WTC11 (cell line): ENCODE results near the gene PDZRN3.

Experiments used
- ATF1 ChIP-seq: sonication (generic); formaldehyde crosslinking; IDR thresholded peaks from 2 replicates; pipeline ENCODE4 v1.8.1; 2023; ENCODE audit warnings: mild to moderate bottlenecking, moderate library complexity, missing genetic modification reagents
- CREM ChIP-seq: sonication (generic); formaldehyde crosslinking; IDR thresholded peaks from 2 replicates; pipeline ENCODE4 v1.8.1; 2022; ENCODE audit warnings: mild to moderate bottlenecking, missing genetic modification reagents, moderate library complexity
- ELF4 ChIP-seq: sonication (generic); formaldehyde crosslinking; IDR thresholded peaks from 2 replicates; pipeline ENCODE4 v1.8.1; 2022; ENCODE audit warnings: low read depth, mild to moderate bottlenecking, moderate library complexity, missing genetic modification reagents
- FOXJ3 ChIP-seq: sonication (generic); formaldehyde crosslinking; IDR thresholded peaks from 2 replicates; pipeline ENCODE4 v1.9.0; 2021; ENCODE audit warnings: missing genetic modification reagents, mild to moderate bottlenecking, borderline replicate concordance
- FOXK1 ChIP-seq: sonication (generic); formaldehyde crosslinking; IDR thresholded peaks from 2 replicates; pipeline ENCODE4 v1.8.0; 2022; ENCODE audit warnings: mild to moderate bottlenecking, moderate library complexity, missing genetic modification reagents
- TEAD4 ChIP-seq: sonication (generic); formaldehyde crosslinking; IDR thresholded peaks from 2 replicates; pipeline ENCODE4 v1.8.0; 2022; ENCODE audit warnings: mild to moderate bottlenecking, missing genetic modification reagents
- ZNF232 ChIP-seq: sonication (generic); formaldehyde crosslinking; IDR thresholded peaks from 2 replicates; pipeline ENCODE4 v1.8.0; 2022; ENCODE audit warnings: mild to moderate bottlenecking, missing genetic modification reagents
- TF ChIP-seq, protein P1 (sequence below): fragments of 200-600 bp; IDR thresholded peaks from 2 replicates; pipeline ENCODE4 v1.8.0; 2022; ENCODE audit warnings: antibody characterized with exemption
- TF ChIP-seq, protein P2 (sequence below): sonication (generic); formaldehyde crosslinking; IDR thresholded peaks from 2 replicates; pipeline ENCODE4 v1.8.1; 2023; ENCODE audit warnings: mild to moderate bottlenecking, moderate library complexity, missing genetic modification reagents
- TF ChIP-seq, protein P3 (sequence below): sonication (generic); formaldehyde crosslinking; IDR thresholded peaks from 2 replicates; pipeline ENCODE4 v1.8.1; 2023; ENCODE audit warnings: mild to moderate bottlenecking, missing genetic modification reagents
- TF ChIP-seq, protein P4 (sequence below): sonication (generic); formaldehyde crosslinking; IDR thresholded peaks from 2 replicates; pipeline ENCODE4 v1.8.0; 2022; ENCODE audit warnings: mild to moderate bottlenecking, missing genetic modification reagents
- TF ChIP-seq, protein P5 (sequence below): fragments of 250-450 bp; sonication (Bioruptor Pico); IDR thresholded peaks from 2 replicates; pipeline ENCODE4 v2.1.2; 2022; ENCODE audit warnings: mild to moderate bottlenecking, moderate library complexity
- TF ChIP-seq, protein P6 (sequence below): sonication (generic); formaldehyde crosslinking; IDR thresholded peaks from 2 replicates; pipeline ENCODE4 v1.8.1; 2022; ENCODE audit warnings: missing genetic modification reagents, borderline replicate concordance
- TF ChIP-seq, protein P7 (sequence below): sonication (generic); formaldehyde crosslinking; IDR thresholded peaks from 2 replicates; pipeline ENCODE4 v1.8.0; 2022; ENCODE audit warnings: mild to moderate bottlenecking, missing genetic modification reagents

DNA sequence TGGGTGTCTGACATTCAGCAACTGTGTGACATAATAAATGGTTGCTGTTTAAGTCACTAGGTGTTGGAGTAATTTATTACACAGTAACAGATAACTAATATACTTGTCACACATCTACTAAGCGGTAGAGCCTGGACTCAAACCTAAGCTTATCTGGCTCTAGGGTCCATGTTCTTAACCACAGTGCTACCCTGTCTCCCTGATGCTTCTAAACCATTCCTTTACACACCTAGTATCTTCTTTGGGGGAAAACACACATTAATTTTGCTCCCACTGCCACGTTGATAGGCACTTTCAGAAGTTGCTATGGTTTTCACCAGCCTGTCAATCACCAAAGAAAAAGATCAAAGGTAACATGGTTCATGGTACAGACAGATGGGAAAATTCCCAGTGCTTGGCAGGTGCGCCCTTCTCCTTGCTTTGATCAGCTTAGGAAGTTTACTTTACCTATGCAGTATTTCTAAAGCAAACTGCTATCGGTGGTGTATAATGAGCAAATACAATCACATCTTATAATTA is 150.8 kb downstream of the PDZRN3 start:
- TF ChIP-seq, protein P1, sequence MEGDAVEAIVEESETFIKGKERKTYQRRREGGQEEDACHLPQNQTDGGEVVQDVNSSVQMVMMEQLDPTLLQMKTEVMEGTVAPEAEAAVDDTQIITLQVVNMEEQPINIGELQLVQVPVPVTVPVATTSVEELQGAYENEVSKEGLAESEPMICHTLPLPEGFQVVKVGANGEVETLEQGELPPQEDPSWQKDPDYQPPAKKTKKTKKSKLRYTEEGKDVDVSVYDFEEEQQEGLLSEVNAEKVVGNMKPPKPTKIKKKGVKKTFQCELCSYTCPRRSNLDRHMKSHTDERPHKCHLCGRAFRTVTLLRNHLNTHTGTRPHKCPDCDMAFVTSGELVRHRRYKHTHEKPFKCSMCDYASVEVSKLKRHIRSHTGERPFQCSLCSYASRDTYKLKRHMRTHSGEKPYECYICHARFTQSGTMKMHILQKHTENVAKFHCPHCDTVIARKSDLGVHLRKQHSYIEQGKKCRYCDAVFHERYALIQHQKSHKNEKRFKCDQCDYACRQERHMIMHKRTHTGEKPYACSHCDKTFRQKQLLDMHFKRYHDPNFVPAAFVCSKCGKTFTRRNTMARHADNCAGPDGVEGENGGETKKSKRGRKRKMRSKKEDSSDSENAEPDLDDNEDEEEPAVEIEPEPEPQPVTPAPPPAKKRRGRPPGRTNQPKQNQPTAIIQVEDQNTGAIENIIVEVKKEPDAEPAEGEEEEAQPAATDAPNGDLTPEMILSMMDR = no peak
- no peak for TF ChIP-seq FOXK1 (CRISPR knock-in tag)
- TF ChIP-seq CREM (CRISPR knock-in tag) = no peak
- no peak for TF ChIP-seq ELF4 (CRISPR knock-in tag)
- TF ChIP-seq, protein P2, sequence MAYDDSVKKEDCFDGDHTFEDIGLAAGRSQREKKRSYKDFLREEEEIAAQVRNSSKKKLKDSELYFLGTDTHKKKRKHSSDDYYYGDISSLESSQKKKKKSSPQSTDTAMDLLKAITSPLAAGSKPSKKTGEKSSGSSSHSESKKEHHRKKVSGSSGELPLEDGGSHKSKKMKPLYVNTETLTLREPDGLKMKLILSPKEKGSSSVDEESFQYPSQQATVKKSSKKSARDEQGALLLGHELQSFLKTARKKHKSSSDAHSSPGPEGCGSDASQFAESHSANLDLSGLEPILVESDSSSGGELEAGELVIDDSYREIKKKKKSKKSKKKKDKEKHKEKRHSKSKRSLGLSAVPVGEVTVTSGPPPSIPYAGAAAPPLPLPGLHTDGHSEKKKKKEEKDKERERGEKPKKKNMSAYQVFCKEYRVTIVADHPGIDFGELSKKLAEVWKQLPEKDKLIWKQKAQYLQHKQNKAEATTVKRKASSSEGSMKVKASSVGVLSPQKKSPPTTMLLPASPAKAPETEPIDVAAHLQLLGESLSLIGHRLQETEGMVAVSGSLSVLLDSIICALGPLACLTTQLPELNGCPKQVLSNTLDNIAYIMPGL (CRISPR knock-in tag) = no peak
- TF ChIP-seq, protein P3, sequence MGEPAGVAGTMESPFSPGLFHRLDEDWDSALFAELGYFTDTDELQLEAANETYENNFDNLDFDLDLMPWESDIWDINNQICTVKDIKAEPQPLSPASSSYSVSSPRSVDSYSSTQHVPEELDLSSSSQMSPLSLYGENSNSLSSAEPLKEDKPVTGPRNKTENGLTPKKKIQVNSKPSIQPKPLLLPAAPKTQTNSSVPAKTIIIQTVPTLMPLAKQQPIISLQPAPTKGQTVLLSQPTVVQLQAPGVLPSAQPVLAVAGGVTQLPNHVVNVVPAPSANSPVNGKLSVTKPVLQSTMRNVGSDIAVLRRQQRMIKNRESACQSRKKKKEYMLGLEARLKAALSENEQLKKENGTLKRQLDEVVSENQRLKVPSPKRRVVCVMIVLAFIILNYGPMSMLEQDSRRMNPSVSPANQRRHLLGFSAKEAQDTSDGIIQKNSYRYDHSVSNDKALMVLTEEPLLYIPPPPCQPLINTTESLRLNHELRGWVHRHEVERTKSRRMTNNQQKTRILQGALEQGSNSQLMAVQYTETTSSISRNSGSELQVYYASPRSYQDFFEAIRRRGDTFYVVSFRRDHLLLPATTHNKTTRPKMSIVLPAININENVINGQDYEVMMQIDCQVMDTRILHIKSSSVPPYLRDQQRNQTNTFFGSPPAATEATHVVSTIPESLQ (CRISPR knock-in tag) = no peak
- no peak for TF ChIP-seq FOXJ3
- TF ChIP-seq, protein P4, sequence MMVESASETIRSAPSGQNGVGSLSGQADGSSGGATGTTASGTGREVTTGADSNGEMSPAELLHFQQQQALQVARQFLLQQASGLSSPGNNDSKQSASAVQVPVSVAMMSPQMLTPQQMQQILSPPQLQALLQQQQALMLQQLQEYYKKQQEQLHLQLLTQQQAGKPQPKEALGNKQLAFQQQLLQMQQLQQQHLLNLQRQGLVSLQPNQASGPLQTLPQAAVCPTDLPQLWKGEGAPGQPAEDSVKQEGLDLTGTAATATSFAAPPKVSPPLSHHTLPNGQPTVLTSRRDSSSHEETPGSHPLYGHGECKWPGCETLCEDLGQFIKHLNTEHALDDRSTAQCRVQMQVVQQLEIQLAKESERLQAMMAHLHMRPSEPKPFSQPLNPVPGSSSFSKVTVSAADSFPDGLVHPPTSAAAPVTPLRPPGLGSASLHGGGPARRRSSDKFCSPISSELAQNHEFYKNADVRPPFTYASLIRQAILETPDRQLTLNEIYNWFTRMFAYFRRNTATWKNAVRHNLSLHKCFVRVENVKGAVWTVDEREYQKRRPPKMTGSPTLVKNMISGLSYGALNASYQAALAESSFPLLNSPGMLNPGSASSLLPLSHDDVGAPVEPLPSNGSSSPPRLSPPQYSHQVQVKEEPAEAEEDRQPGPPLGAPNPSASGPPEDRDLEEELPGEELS (CRISPR knock-in tag) = no peak
- TF ChIP-seq, protein P5, sequence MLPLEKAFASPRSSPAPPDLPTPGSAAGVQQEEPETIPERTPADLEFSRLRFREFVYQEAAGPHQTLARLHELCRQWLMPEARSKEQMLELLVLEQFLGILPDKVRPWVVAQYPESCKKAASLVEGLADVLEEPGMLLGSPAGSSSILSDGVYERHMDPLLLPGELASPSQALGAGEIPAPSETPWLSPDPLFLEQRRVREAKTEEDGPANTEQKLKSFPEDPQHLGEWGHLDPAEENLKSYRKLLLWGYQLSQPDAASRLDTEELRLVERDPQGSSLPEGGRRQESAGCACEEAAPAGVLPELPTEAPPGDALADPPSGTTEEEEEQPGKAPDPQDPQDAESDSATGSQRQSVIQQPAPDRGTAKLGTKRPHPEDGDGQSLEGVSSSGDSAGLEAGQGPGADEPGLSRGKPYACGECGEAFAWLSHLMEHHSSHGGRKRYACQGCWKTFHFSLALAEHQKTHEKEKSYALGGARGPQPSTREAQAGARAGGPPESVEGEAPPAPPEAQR = no peak
- TF ChIP-seq TEAD4 = no peak
- TF ChIP-seq, protein P6, sequence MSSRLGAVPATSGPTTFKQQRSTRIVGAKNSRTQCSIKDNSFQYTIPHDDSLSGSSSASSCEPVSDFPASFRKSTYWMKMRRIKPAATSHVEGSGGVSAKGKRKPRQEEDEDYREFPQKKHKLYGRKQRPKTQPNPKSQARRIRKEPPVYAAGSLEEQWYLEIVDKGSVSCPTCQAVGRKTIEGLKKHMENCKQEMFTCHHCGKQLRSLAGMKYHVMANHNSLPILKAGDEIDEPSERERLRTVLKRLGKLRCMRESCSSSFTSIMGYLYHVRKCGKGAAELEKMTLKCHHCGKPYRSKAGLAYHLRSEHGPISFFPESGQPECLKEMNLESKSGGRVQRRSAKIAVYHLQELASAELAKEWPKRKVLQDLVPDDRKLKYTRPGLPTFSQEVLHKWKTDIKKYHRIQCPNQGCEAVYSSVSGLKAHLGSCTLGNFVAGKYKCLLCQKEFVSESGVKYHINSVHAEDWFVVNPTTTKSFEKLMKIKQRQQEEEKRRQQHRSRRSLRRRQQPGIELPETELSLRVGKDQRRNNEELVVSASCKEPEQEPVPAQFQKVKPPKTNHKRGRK (CRISPR knock-in tag) = no peak
- TF ChIP-seq ATF1 (CRISPR knock-in tag) = no peak
- TF ChIP-seq, protein P7, sequence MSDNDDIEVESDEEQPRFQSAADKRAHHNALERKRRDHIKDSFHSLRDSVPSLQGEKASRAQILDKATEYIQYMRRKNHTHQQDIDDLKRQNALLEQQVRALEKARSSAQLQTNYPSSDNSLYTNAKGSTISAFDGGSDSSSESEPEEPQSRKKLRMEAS (CRISPR knock-in tag) = no peak
- no peak for TF ChIP-seq ZNF232 (CRISPR knock-in tag)
